Thyroid gland (tissue), 4 donors: ENCODE results near the gene ETHE1. TPM values are rescaled to one million over a fixed set of nuclear protein-coding genes. Genes with fewer than 3 reads are reported as not detected.

Source experiments
- total RNA-seq, 4 donors: library from RNA; depleted of rRNA; stranded (reverse); fragments of >200 nt; gene quantifications; one replicate each; pipeline ENCODE4 v1.2.3, GENCODE V29; 2016

ETHE1 gene
- total RNA-seq, 4 donors from 2014 or later, result 22.4 to 61.9 (median 32.5) TPM

Other genes with a start within 250 kb of the ETHE1 start
- gene CD177, start 173.5 kb downstream of the ETHE1 start, total RNA-seq, result 1 to 10 TPM in 1 of 4 donors, under 1 TPM in 2, not detected in 1; 0.29 to 1.9 (median 0.59) TPM
- under 1 TPM in 1 of 4 donors, not detected in 3; 0.81 TPM for gene TEX101, start 112.3 kb downstream of the ETHE1 start, total RNA-seq
- under 1 TPM in 1 of 4 donors, not detected in 3; 0.78 TPM for gene LYPD3, start 61.6 kb downstream of the ETHE1 start, total RNA-seq
- gene PHLDB3, start 22.5 kb downstream of the ETHE1 start, total RNA-seq, result 10 to 100 TPM in 1 of 4 donors, 1 to 10 TPM in 3; 4.4 to 19.6 (median 7.4) TPM
- gene ZNF575, start 6.0 kb upstream of the ETHE1 start, total RNA-seq, result 1 to 10 TPM in 1 of 4 donors, not detected in 3; 1.4 TPM
- gene XRCC1, start 48.3 kb upstream of the ETHE1 start, total RNA-seq, result 10 to 100 TPM; 29.6 to 38.8 (median 31.3) TPM
- 10 to 100 TPM; 11.8 to 19.3 (median 13.2) TPM for gene PINLYP, start 48.6 kb upstream of the ETHE1 start, total RNA-seq
- 10 to 100 TPM; 18.0 to 33.5 (median 23.5) TPM for gene IRGQ, start 68.9 kb upstream of the ETHE1 start, total RNA-seq
- 10 to 100 TPM; 15.7 to 23.5 (median 17.9) TPM for gene ZNF576, start 69.4 kb upstream of the ETHE1 start, total RNA-seq
- gene SRRM5, start 84.9 kb upstream of the ETHE1 start, total RNA-seq, result 1 to 10 TPM in 1 of 4 donors, under 1 TPM in 2, not detected in 1; 0.27 to 1.5 (median 0.59) TPM
- 10 to 100 TPM; 28.9 to 61.5 (median 33.5) TPM for gene ZNF428, start 92.4 kb upstream of the ETHE1 start, total RNA-seq
- 10 to 100 TPM in 1 of 4 donors, 1 to 10 TPM in 3; 2.3 to 11.9 (median 3.4) TPM for gene CADM4, start 112.6 kb upstream of the ETHE1 start, total RNA-seq
- gene PLAUR, start 143.0 kb upstream of the ETHE1 start, total RNA-seq, result 10 to 100 TPM in 1 of 4 donors, 1 to 10 TPM in 3; 2.4 to 21.1 (median 4.5) TPM
- 1 to 10 TPM in 1 of 4 donors, not detected in 3; 1.1 TPM for gene IRGC, start 188.9 kb upstream of the ETHE1 start, total RNA-seq
- gene SMG9, start 227.8 kb upstream of the ETHE1 start, total RNA-seq, result 10 to 100 TPM; 15.5 to 34.4 (median 18.8) TPM